HCT116 (cell line): ENCODE measurements around the gene LCN9. TPM values are rescaled to one million over a fixed set of nuclear protein-coding genes. Genes with fewer than 3 reads are reported as not detected.

Source experiments
- ATAC-seq: fragments of 200-7000 bp; cut with Tn5 transposase; 2 replicates; pipeline ENCODE4 v1.9.1; 2020; ENCODE audit warnings: mild to moderate bottlenecking, moderate library complexity
- BruUV-seq: library from RNA; stranded (reverse); fragments of 400-500 nt; replicated peaks from 2 replicates; lab custom pipeline; 2021; lab: Mats Ljungman, UMichigan
- CTCF ChIA-PET: fragments of 300-600 bp; sonication (Branson Sonifier 250); formaldehyde crosslinking; loops from one replicate; lab custom pipeline; 2021; ENCODE audit warnings: antibody characterized with exemption; lab: Charles Lee
- POLR2A ChIA-PET: fragments of 300-600, 350-600 bp; sonication (Branson Sonifier 250); formaldehyde crosslinking; loops from one replicate; lab custom pipeline; 2021; ENCODE audit warnings: antibody characterized with exemption; lab: Charles Lee
- RAD21 ChIA-PET, 2 experiments: fragments of 300-600 bp; sonication (Branson Sonifier 250); formaldehyde crosslinking; loops; one replicate each; lab custom pipeline; 2023; ENCODE audit warnings: low total read pairs in 2 of 2; ENCODE audit not compliant: uncharacterized antibody in 2 of 2, unreplicated experiment in 2 of 2, low non-redundant PET in 1 of 2; lab: Charles Lee
- DNase-seq: peaks from one replicate; pipeline ENCODE4 v3.0.0-alpha.2; 2010; ENCODE audit warnings: low read depth, low spot score
- H2AFZ ChIP-seq: fragments of 200-600 bp; shearing (Covaris generic), sonication (generic); 2 replicates; pipeline ENCODE4 v1.6.1; 2017; ENCODE audit warnings: low read depth, mixed run types, mixed read lengths, antibody characterized with exemption, low read length; ENCODE audit not compliant: poor library complexity, severe bottlenecking
- H3K27ac ChIP-seq: 2 replicates; pipeline ENCODE4 v1.5.1; 2012; ENCODE audit warnings: low read depth, low read length
- H3K27me3 ChIP-seq: fragments of 200-600 bp; sonication (generic); 2 replicates; pipeline ENCODE4 v1.6.1; 2016; ENCODE audit warnings: mixed run types, low read length, mixed read lengths; ENCODE audit not compliant: insufficient read depth
- H3K36me3 ChIP-seq, 2 experiments: fragments of 200-500 bp in 1 of 2; fragments of 200-600 bp in 1 of 2; sonication (Bioruptor generic) in 1 of 2; sonication (generic) in 1 of 2; 2 replicates each; pipeline versions ENCODE4 v1.5.1 to v1.6.1; 2014 to 2016; ENCODE audit warnings: low read length in 2 of 2, inconsistent platforms in 1 of 2, mixed read lengths in 1 of 2, mixed run types in 1 of 2; ENCODE audit not compliant: insufficient read depth in 2 of 2, control insufficient read depth in 1 of 2
- H3K4me1 ChIP-seq, 2 experiments: fragments of 200-600 bp in 1 of 2; sonication (generic) in 1 of 2; 2 replicates each; pipeline versions ENCODE4 v1.5.1 to v1.6.1; 2012 to 2017; ENCODE audit warnings: low read length in 2 of 2, inconsistent platforms in 1 of 2, mild to moderate bottlenecking in 1 of 2, mixed read lengths in 1 of 2, mixed run types in 1 of 2, moderate library complexity in 1 of 2; ENCODE audit not compliant: insufficient read depth in 2 of 2, control insufficient read depth in 1 of 2
- H3K4me2 ChIP-seq: fragments of 200-600 bp; sonication (generic); 2 replicates; pipeline ENCODE4 v1.6.1; 2017; ENCODE audit warnings: mixed run types, low read length, mixed read lengths
- H3K4me3 ChIP-seq, 2 experiments: fragments of 200-600 bp in 1 of 2; sonication (generic) in 1 of 2; replicated peaks in 1 of 2; 2 replicates each; pipeline ENCODE4 v1.5.1; 2011 to 2016; ENCODE audit warnings: low read length in 2 of 2, control low read depth in 1 of 2, low read depth in 1 of 2, mild to moderate bottlenecking in 1 of 2, mixed read lengths in 1 of 2, mixed run types in 1 of 2
- H3K79me2 ChIP-seq: fragments of 200-600 bp; sonication (generic); 2 replicates; pipeline ENCODE4 v1.6.1; 2017; ENCODE audit warnings: mild to moderate bottlenecking, mixed run types, low read length, moderate library complexity, mixed read lengths; ENCODE audit not compliant: insufficient read depth
- H3K9ac ChIP-seq: fragments of 200-600 bp; sonication (generic); 2 replicates; pipeline ENCODE4 v1.6.1; 2016; ENCODE audit warnings: low read length, mixed read lengths
- H3K9me2 ChIP-seq: fragments of 200-600 bp; sonication (generic), shearing (Covaris generic); 2 replicates; pipeline ENCODE4 v1.6.1; 2017; ENCODE audit warnings: mixed run types, mild to moderate bottlenecking, moderate library complexity; ENCODE audit not compliant: insufficient read depth
- H3K9me3 ChIP-seq, 2 experiments: fragments of 200-500 bp in 1 of 2; fragments of 200-600 bp in 1 of 2; sonication (Bioruptor generic) in 1 of 2; sonication (generic) in 1 of 2; 2 replicates each; pipeline ENCODE4 v1.6.1; 2014 to 2017; ENCODE audit warnings: low read length in 2 of 2, mixed read lengths in 2 of 2, inconsistent platforms in 1 of 2, low read depth in 1 of 2, mild to moderate bottlenecking in 1 of 2, mixed run types in 1 of 2, moderate library complexity in 1 of 2; ENCODE audit not compliant: control insufficient read depth in 1 of 2, insufficient read depth in 1 of 2
- H4K20me1 ChIP-seq: fragments of 200-600 bp; sonication (generic), shearing (Covaris generic); 2 replicates; pipeline ENCODE4 v1.6.1; 2017; ENCODE audit warnings: mixed run types, mild to moderate bottlenecking, moderate library complexity; ENCODE audit not compliant: insufficient read depth
- CEBPB ChIP-seq: IDR thresholded peaks from 2 replicates; pipeline ENCODE4 v1.6.1; 2012; ENCODE audit warnings: low read depth
- CTCF ChIP-seq, 3 experiments: fragments of 200-600 bp in 1 of 3; sonication (generic) in 1 of 3; IDR thresholded peaks in 2 of 3; conservative IDR thresholded peaks in 1 of 3; 2 replicates each; pipeline ENCODE4 v1.5.1; 2012 to 2017; ENCODE audit warnings: low read depth in 2 of 3, low read length in 2 of 3, antibody characterized with exemption in 1 of 3, borderline replicate concordance in 1 of 3, control low read depth in 1 of 3, mild to moderate bottlenecking in 1 of 3, mixed read lengths in 1 of 3, mixed run types in 1 of 3, moderate library complexity in 1 of 3; ENCODE audit not compliant: insufficient read depth in 1 of 3
- EGR1 ChIP-seq: IDR thresholded peaks from 2 replicates; pipeline ENCODE4 v1.6.1; 2012; ENCODE audit warnings: low read depth
- ELF1 ChIP-seq: IDR thresholded peaks from 2 replicates; pipeline ENCODE4 v1.6.1; 2012; ENCODE audit warnings: low read depth, borderline replicate concordance
- EZH2 ChIP-seq: fragments of 200-600 bp; sonication (generic); IDR thresholded peaks from 2 replicates; pipeline ENCODE4 v1.6.1; 2017; ENCODE audit warnings: antibody characterized with exemption, mixed run types
- EZH2phosphoT487 ChIP-seq: fragments of 200-600 bp; IDR thresholded peaks from 2 replicates; pipeline ENCODE4 v1.6.1; 2018; ENCODE audit warnings: antibody characterized with exemption, borderline replicate concordance
- MAX ChIP-seq: IDR thresholded peaks from 2 replicates; pipeline ENCODE4 v1.6.1; 2012
- POLR2A ChIP-seq: IDR thresholded peaks from 2 replicates; pipeline ENCODE4 v1.7.0; 2011; ENCODE audit warnings: borderline replicate concordance; ENCODE audit not compliant: insufficient read depth, insufficient read length; ENCODE audit errors: extremely low read depth
- POLR2AphosphoS5 ChIP-seq: IDR thresholded peaks from 2 replicates; pipeline ENCODE4 v1.6.1; 2011; ENCODE audit warnings: mild to moderate bottlenecking, low read depth, low read length, moderate library complexity
- RAD21 ChIP-seq: IDR thresholded peaks from 2 replicates; pipeline ENCODE4 v1.6.1; 2012; ENCODE audit warnings: low read depth, mild to moderate bottlenecking
- REST ChIP-seq: IDR thresholded peaks from 2 replicates; pipeline ENCODE4 v1.6.1; 2012; ENCODE audit warnings: low read depth
- SIN3A ChIP-seq: IDR thresholded peaks from 2 replicates; pipeline ENCODE4 v1.6.1; 2012; ENCODE audit warnings: low read depth
- ZBTB33 ChIP-seq: IDR thresholded peaks from 2 replicates; pipeline ENCODE4 v1.6.1; 2011; ENCODE audit warnings: mild to moderate bottlenecking, low read length, moderate library complexity; ENCODE audit not compliant: insufficient replicate concordance; ENCODE audit errors: extremely low read depth
- ZFX ChIP-seq: fragments of 450-650 bp; IDR thresholded peaks from 2 replicates; pipeline ENCODE4 v1.6.1; 2017
- ZNF274 ChIP-seq: fragments of 200-500 bp; sonication (Bioruptor generic); IDR thresholded peaks from 2 replicates; pipeline ENCODE4 v1.6.1; 2014; ENCODE audit warnings: mild to moderate bottlenecking, low read depth, low read length, inconsistent platforms
- intact Hi-C: fragments of 100-400 bp; cut with micrococcal nuclease; formaldehyde crosslinking; loops from 2 replicates; pipeline ENCODE4 v1.10.0; 2022
- total RNA-seq: library from RNA; stranded (reverse); gene quantifications from one replicate; pipeline ENCODE4 v1.2.1, GENCODE V29; 2021; ENCODE audit not compliant: unreplicated experiment

The LCN9 gene
- total RNA-seq, 1 experiment from 2014 or later: not detected

GRCh38 chr9:135660407-135660806 is 2.7 kb upstream of the LCN9 start:
- no peak for ATAC-seq
- CTCF ChIA-PET: no interaction called here
- RAD21 ChIA-PET: no interaction called here
- H3K79me2 ChIP-seq: no peaks in the 10 kb centered on the region
- no peaks in the 10 kb centered on the region for H4K20me1 ChIP-seq
- no peaks in the 10 kb centered on the region for H3K9me3 ChIP-seq
- H3K4me3 ChIP-seq: no peak overlapping the region
- DNase-seq: no peak
- TF ChIP-seq ZFX (no peak), ELF1 (no peak), POLR2A (no peak), EGR1 (no peak), ZNF274 (no peak), ZBTB33 (no peak), SIN3A (no peak), MAX (no peak), RAD21 (no peak), POLR2AphosphoS5 (no peak), CEBPB (no peak), CTCF (IDR thresholded peaks at IDR 0.05 in 2 of 3, conservative IDR thresholded peaks at IDR 0.05 in 1 of 3; ENCODE audit: borderline replicate concordance in 1 of 3, insufficient read depth in 1 of 3, low read depth in 2 of 3, low read length in 2 of 3) (no peak), REST (no peak), EZH2phosphoT487 (no peak), EZH2 (no peak)
- H3K27me3 ChIP-seq: peaks cover 3% of the 10 kb centered on the region; the same call in 1 of the 2 replicates
- no peak overlapping the region for H3K27ac ChIP-seq
- POLR2A ChIA-PET: no interaction called here
- no peak overlapping the region for H2AFZ ChIP-seq
- no peaks in the 10 kb centered on the region for H3K9me2 ChIP-seq
- H3K9ac ChIP-seq: no peak overlapping the region
- BruUV-seq: no TSS peak
- no peaks in the 10 kb centered on the region for H3K36me3 ChIP-seq
- H3K4me1 ChIP-seq: no peaks in the 10 kb centered on the region
- intact Hi-C loops: no loop called here
- no peak overlapping the region for H3K4me2 ChIP-seq
